Measurements from ENCODE around the gene MARCKS.
"Not testable (repeated sequence)": the region's sequence is repeated elsewhere in the genome, so short reads cannot be mapped to it uniquely, and the experiment has no call there.

The MARCKS gene

GRCh38 chr6:113894712-113895674 is 37.8 kb downstream of the MARCKS start:
- no peak overlapping the region for H3K27ac ChIP-seq
- TF ChIP-seq ZFX (IDR thresholded peaks at IDR 0.05; ENCODE audit: borderline replicate concordance) (no peak), CTCF (IDR thresholded peaks at IDR 0.05) (no peak)

DNA sequence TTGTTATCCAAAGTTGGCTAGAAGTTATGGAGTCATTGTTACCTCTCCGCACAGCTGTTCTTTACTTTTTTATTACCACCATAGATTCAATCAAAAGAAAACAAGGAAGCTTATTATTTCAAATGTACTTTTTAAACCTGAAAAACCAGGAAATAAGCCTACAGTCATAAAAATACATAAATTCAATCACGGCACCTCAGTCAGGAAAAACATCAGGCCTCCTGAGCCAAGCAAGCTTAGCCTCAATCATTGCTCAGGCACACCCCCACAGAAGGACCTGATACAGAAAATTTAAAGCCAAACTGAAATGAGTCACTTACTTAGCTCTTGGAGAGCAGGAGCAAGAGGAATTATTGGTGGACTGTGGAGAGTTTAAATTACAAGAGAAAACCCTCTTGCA is 44.3 kb downstream of the MARCKS start:
- TF ChIP-seq CTCF (IDR thresholded peaks at IDR 0.05) (no peak), ZFX (IDR thresholded peaks at IDR 0.05; ENCODE audit: borderline replicate concordance) (no peak)
- no peak overlapping the region for H3K27ac ChIP-seq

GRCh38 chr6:113903666-113904330 is 46.7 kb downstream of the MARCKS start:
- H3K27ac ChIP-seq: no peak overlapping the region
- TF ChIP-seq ZFX (IDR thresholded peaks at IDR 0.05; ENCODE audit: borderline replicate concordance) (no peak), CTCF (IDR thresholded peaks at IDR 0.05) (no peak)

- TF ChIP-seq CTCF (IDR thresholded peaks at IDR 0.05): no peak
- TF ChIP-seq ZFX (IDR thresholded peaks at IDR 0.05; ENCODE audit: borderline replicate concordance): no peak
- H3K27ac ChIP-seq: no peak overlapping the region
These were observed 50.1 kb downstream of the MARCKS start for GRCh38 chr6:113907102-113907815.

DNA sequence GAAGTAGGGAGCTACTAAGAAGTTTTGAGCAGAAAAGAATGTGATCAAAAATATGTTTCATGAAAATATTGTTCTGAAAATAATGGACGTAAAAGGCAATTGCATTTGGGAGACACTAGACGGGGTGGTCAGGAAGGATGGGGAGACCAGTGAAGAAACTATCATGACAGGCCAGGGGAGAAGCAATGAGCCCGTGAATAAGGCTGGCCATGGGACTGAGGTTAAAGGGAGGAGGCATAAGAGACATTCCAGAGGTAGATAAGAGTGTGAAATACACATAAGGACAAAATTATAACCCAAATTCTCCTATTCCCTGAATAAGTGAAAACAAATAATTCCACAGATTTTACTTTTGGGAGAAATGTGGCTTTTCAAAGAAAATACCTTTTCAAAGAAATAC is 51.7 kb downstream of the MARCKS start:
- TF ChIP-seq ZFX (IDR thresholded peaks at IDR 0.05; ENCODE audit: borderline replicate concordance): no peak
- H3K27ac ChIP-seq: no peak overlapping the region

- no peak overlapping the region for H3K27ac ChIP-seq
- TF ChIP-seq ZFX (IDR thresholded peaks at IDR 0.05; ENCODE audit: borderline replicate concordance) (no peak), CTCF (IDR thresholded peaks at IDR 0.05) (peak; percentile 80)
These were observed 52.2 kb downstream of the MARCKS start for GRCh38 chr6:113909224-113909856.

DNA sequence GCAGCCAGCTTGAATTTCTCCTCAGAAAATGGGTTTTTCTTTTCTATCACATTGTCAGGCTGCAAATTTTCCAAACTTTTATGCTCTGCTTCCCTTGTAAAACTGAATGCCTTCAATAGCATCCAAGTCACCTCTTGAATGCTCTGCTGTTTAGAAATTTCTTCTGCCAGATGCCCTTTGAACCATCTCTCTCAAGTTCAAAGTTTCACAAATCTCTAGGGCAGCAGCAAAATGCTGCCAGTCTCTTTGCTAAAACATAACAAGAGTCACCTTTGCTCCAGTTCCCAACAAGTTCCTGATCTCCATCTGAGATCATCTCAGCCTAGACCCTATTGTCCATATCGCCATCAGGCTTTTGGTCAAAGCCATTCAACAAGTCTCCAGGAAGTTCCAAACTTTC is 53.1 kb downstream of the MARCKS start:
- not testable (repeated sequence) for H3K27ac ChIP-seq
